Muscle layer of duodenum (tissue), 2 donors: ENCODE data around the gene CASP8.
"Not testable (repeated sequence)": the region's sequence is repeated elsewhere in the genome, so short reads cannot be mapped to it uniquely, and the experiment has no call there.

Experiments
- H3K27ac ChIP-seq: one replicate; pipeline ENCODE4 v1.7.0; 2013; ENCODE audit warnings: mild to moderate bottlenecking, low read length
- H3K27me3 ChIP-seq: one replicate; pipeline ENCODE4 v1.7.0; 2013; ENCODE audit warnings: low read depth, mild to moderate bottlenecking, control low read depth, low read length
- H3K36me3 ChIP-seq, 2 donors: one replicate each; pipeline ENCODE4 v1.7.0; 2013; ENCODE audit warnings: low read length in 2 of 2, control low read depth in 1 of 2, mild to moderate bottlenecking in 1 of 2; ENCODE audit not compliant: insufficient read depth in 2 of 2, control insufficient read depth in 1 of 2
- H3K4me1 ChIP-seq, 2 donors: one replicate each; pipeline ENCODE4 v1.7.0; 2013; ENCODE audit warnings: low read length in 2 of 2, mild to moderate bottlenecking in 2 of 2, control low read depth in 1 of 2, moderate library complexity in 1 of 2; ENCODE audit not compliant: insufficient read depth in 2 of 2, control insufficient read depth in 1 of 2
- H3K4me3 ChIP-seq, 2 donors: one replicate each; pipeline ENCODE4 v1.7.0; 2013; ENCODE audit warnings: low read length in 2 of 2, low read depth in 1 of 2, mild to moderate bottlenecking in 1 of 2
- H3K9me3 ChIP-seq, 2 donors: one replicate each; pipeline ENCODE4 v1.7.0; 2013; ENCODE audit warnings: low read length in 2 of 2, control low read depth in 1 of 2, mild to moderate bottlenecking in 1 of 2; ENCODE audit not compliant: control insufficient read depth in 1 of 2
- donor health status: healthy.

Gene CASP8

DNA sequence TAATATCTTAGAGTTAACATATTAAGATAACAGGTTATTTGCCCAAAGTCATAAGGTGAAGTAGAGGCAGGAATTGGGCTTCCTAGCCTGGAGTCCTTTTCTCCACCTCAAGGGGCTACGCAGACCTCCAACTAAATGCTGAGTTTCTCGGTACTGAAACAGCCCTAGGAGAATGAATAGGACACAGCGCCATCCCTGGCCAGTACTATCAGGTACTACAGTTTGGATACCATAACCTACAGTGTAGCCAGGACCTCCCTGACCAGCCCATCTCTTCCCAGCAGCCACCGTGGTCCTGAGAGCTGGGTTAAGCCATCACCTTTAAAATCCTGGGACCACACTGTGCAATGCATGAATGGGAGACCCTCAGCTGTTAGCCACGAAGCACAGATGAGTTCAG, 15.7 kb downstream of the CASP8 start:
- H3K36me3 ChIP-seq: peaks cover 34 to 53% of the 10 kb centered on the region in 2 donors
- no peak overlapping the region for H3K4me3 ChIP-seq
- H3K9me3 ChIP-seq: no peaks in the 10 kb centered on the region
- no peak overlapping the region for H3K27ac ChIP-seq
- H3K4me1 ChIP-seq: no peaks in the 10 kb centered on the region
- no peaks in the 10 kb centered on the region for H3K27me3 ChIP-seq

DNA sequence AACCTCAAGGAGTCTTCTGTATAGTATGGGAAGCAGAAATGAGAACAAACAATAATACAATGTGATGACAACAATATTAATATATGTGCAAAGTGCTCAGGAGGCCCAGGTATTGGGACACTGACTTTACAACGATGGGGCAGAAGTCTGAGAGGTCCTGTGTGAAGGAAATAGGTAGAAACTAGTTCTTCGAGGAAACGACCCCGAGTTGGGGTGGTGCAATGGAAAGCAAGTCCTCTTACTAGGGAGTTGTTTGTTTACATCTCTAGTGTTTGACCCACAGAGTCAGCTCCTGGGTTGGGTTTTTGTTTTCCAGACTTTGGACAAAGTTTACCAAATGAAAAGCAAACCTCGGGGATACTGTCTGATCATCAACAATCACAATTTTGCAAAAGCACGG, 16.2 kb downstream of the CASP8 start:
- Histone ChIP-seq H3K4me1 (no peaks in the 10 kb centered on the region), H3K4me3 (no peak overlapping the region), H3K36me3 (peaks cover 34 to 53% of the 10 kb centered on the region in 2 donors), H3K27me3 (no peaks in the 10 kb centered on the region), H3K27ac (no peak overlapping the region), H3K9me3 (no peaks in the 10 kb centered on the region)

DNA sequence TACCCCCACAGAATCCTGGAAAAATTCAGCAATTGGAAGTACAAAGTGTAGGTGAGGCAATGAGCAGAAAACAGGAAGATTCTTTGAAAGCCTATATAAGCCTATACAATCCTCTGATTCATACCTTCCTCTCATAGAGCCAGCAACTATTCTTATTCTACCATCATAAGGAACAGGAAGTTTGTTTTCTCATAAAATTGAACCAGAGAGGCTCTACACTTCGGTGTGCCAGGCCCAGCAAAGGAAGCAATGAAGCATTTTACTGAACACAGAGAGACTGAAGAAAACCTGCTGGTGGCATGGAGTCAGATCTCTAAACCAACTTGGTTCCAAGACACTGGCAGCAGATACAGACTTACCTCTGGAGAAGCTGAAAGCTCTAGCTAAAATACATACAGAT, 18.7 kb downstream of the CASP8 start:
- Histone ChIP-seq H3K4me1 (no peaks in the 10 kb centered on the region), H3K4me3 (no peak overlapping the region), H3K27me3 (no peaks in the 10 kb centered on the region), H3K9me3 (no peaks in the 10 kb centered on the region), H3K27ac (no peak overlapping the region), H3K36me3 (peaks cover 21 to 40% of the 10 kb centered on the region in 2 donors)

DNA sequence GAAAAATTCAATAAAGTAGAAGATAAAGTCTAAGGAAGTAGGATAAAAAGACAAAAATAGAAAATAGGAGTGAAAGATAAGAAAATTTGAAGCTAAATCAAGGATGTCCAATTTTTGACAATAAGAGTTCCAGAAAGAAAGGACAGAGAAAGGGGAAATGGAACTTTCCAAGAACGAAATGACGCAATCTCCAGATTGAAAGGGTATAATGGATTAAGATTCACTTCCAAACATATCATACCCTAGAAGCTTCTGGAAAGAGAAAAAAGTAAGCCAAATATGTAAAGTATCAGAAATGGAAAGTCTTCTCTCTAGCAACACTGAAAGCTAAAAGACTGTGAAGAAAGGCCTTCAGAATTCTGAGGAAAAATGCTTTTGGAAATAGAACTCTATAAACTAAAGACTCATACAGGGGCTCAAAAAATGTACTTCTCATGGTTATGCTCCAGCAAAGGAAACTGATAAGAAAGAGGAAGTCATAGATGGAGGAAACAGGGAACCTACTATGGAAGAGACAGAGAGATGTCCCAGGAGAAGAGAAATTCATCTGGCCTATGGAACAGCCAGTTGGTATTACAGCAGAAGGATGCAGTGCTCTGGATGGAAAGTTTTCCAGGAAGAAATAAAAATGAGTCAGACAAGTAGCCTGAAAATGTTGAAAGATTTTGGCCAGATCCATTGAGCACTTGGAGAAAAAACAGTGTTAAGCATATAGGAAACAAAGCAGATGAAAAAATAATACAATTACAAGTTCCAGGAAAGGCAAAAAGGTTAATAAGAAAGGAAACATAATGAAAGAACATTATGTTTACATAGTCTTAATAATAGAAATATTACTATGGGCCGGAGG, 20.1 kb downstream of the CASP8 start:
- Histone ChIP-seq H3K27ac (no peak overlapping the region), H3K36me3 (peaks cover 13 to 39% of the 10 kb centered on the region in 2 donors), H3K4me3 (no peak overlapping the region), H3K9me3 (no peaks in the 10 kb centered on the region), H3K27me3 (no peaks in the 10 kb centered on the region), H3K4me1 (peaks cover 0 to 4% of the 10 kb centered on the region in 2 donors)

DNA sequence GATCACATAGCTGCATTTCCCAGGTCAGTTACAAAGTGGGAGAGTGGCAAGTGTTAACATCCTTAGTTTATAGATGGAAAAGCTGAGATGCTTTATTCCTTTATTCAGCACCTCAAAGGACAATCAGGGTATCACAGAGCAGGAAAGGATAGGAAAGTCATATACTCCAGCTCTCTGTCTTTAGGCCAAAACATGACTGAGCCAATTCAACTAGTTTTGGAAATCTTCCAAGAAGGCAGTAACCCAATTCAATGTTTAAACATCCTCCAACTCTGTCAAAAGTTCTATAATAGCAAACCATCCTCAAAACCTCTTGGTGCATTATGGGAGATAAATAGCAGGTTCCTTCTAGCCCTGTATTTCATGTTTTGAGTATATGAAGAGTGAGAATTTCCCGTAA, 25.2 kb downstream of the CASP8 start:
- Histone ChIP-seq H3K4me3 (no peak overlapping the region), H3K27ac (no peak overlapping the region), H3K9me3 (no peaks in the 10 kb centered on the region), H3K4me1 (peaks cover 0 to 4% of the 10 kb centered on the region in 2 donors), H3K27me3 (no peaks in the 10 kb centered on the region), H3K36me3 (peaks cover 16 to 30% of the 10 kb centered on the region in 2 donors)

DNA sequence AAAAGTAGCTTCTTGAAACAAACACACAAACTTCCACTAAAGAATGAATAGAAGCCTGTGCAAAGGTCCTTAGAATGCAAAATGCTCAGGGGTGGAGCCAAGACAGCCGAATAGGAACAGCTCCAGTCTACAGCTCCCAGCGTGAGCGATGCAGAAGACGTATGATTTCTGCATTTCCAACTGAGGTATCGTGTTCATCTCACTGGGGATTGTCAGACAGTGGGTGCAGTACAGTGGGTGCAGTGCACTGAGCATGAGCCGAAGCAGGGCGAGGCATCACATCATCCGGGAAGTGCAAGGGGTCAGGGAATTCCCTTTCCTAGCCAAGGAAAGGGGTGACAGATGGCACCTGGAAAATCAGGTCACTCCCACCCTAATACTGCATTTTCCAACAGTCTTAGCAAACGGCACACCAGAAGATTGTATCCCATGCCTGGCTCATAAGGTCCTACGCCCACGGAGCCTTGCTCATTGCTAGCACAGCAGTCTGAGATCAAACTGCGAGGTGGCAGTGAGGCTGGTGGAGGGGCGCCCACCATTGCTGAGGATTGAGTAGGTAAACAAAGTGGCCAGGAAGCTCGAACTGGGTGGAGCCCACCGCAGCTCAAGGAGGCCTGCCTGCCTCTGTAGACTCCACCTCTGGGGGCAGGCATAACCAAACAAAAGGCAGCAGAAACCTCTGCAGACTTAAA, 30.3 kb downstream of the CASP8 start:
- H3K36me3 ChIP-seq: peaks cover 19 to 22% of the 10 kb centered on the region in 2 donors
- not testable (repeated sequence) for H3K9me3 ChIP-seq, H3K4me3 ChIP-seq, H3K4me1 ChIP-seq, H3K27me3 ChIP-seq, H3K27ac ChIP-seq

DNA sequence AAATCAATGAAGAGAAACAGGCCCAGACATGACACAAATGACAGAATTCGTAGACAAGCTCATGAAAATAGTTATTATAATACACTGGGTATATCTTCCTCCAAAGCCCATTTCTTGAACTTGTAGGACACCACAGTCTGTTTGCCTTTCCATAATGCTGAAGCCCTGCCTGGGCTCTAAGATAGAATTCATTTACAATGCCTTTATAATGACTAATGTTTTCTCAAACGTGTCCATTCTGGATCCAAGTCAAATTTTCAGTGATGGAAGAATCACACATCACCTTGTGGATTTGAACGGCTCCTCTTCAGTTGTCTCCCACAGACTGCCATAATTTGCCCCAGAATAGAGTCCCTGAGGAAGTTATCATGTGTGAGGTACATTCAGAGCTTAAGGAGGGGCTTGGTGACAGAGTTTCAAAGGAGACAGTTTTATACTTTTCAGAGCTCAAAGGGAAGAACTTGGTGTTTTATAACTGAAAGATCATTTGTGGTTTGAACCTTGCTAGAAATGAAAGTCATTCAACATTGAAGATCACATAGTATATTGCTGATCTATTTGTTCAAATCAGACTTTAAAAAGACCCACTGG, 38.2 kb downstream of the CASP8 start:
- Histone ChIP-seq H3K27me3 (no peaks in the 10 kb centered on the region), H3K4me3 (no peak overlapping the region), H3K27ac (no peak overlapping the region), H3K4me1 (no peaks in the 10 kb centered on the region), H3K9me3 (no peaks in the 10 kb centered on the region), H3K36me3 (no peaks in the 10 kb centered on the region)

DNA sequence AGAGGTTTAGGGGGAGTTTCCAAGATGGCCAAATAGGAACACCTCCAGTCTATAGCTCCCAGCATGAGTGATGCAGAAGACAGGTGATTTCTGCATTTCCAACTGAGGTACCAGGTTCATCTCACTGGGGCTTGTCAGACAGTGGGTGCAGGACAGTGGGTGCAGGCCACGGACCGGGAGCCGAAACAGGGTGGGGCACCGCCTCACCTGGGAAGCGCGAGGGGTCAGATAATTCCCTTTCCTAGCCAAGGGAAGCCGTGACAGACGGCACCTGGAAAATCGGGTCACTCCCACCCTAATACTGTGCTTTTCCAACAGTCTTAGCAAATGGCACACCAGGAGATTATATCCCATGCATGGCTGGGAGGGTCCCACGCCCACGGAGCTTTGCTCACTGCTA, 39.6 kb downstream of the CASP8 start:
- H3K4me1 ChIP-seq, H3K36me3 ChIP-seq, H3K27ac ChIP-seq, H3K27me3 ChIP-seq, H3K4me3 ChIP-seq, H3K9me3 ChIP-seq: not testable (repeated sequence)

DNA sequence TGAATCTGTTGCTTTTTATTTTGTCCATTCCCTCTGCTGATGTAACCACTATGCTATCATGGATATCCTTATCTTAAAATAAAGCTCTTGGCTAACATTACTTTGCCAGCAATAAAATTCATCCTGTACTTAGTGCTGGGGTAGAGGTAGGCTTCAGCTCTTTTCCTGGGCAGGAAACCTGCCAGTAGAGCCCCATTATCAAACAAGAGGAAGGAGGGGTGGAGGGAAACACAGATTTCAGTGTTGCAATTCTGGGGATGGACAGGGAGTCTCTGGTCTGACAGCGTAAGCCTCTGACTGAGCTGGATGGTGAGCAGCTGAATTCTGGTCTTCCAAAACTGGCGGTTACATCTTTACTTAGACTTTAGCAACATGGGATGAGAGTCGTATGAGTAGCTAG, 47.5 kb downstream of the CASP8 start:
- no peaks in the 10 kb centered on the region for H3K27me3 ChIP-seq
- H3K36me3 ChIP-seq: peaks cover 0 to 7% of the 10 kb centered on the region in 2 donors

DNA sequence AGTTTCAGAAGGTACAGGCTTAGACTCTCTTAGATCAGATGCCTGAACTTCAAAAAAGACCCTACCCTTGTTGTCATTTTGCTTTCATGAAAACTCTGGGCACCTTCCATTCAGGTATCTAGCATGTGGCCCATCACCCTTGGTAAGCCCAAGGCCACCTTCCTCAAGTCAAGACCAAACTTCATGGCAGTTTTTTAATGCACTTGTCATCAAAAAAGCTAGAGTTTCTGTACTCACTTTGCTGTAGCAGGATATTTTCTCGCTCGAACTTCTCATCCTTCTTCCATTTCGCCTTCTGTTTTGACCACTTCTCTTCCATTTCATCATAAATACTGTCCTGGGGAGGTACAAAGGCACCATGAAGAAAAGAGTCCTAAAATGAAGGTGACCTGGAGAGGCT, 48.6 kb downstream of the CASP8 start:
- peaks cover 0 to 7% of the 10 kb centered on the region in 2 donors for H3K36me3 ChIP-seq
- H3K9me3 ChIP-seq: no peaks in the 10 kb centered on the region
- H3K4me1 ChIP-seq: no peaks in the 10 kb centered on the region
- H3K27me3 ChIP-seq: no peaks in the 10 kb centered on the region
- no peak overlapping the region for H3K27ac ChIP-seq
- H3K4me3 ChIP-seq: no peak overlapping the region

More for the DNA sequence above, 47.5 kb downstream of the CASP8 start:
- Histone ChIP-seq H3K27ac (no peak overlapping the region), H3K4me1 (no peaks in the 10 kb centered on the region), H3K4me3 (no peak overlapping the region), H3K9me3 (no peaks in the 10 kb centered on the region)

DNA sequence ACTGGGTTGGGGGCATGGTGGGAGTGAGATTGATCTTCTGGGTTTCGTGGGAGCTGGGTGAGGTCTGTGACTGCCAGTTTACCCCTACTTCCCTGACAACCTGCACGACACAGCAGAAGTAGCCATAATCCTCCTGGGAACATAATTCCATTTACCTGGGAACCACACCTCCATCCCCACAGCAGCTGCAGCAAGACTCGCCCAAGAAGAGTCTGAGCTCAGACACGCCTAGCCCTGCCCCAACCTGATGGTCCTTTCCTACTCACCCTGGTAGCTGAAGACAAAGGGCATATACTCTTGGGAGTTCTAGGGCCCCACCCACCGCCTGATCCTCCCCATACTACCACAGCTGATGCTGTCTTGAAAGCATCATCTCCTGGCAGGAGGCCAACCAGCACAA, 53.0 kb downstream of the CASP8 start:
- H3K4me1 ChIP-seq: no peaks in the 10 kb centered on the region
- no peak overlapping the region for H3K27ac ChIP-seq
- no peaks in the 10 kb centered on the region for H3K9me3 ChIP-seq
- H3K27me3 ChIP-seq: no peaks in the 10 kb centered on the region
- H3K36me3 ChIP-seq: no peaks in the 10 kb centered on the region
- H3K4me3 ChIP-seq: no peak overlapping the region
